Occipital lobe (tissue), 2 donors: ENCODE measurements around the gene FBN3. TPM values are rescaled to one million over a fixed set of nuclear protein-coding genes. Genes with fewer than 3 reads are reported as not detected.
A peak's percentile ranks its signal among the peaks of the same experiment; 100 is the strongest.
"Not testable (repeated sequence)": the region's sequence is repeated elsewhere in the genome, so short reads cannot be mapped to it uniquely, and the experiment has no call there.

Experiments used
- DNase-seq: peaks from one replicate; lab custom pipeline; 2025; lab: John Stamatoyannopoulos, UW
- total RNA-seq: library from RNA; depleted of rRNA; stranded (reverse); fragments of >200 nt; gene quantifications from one replicate; pipeline ENCODE4 v1.2.3, GENCODE V29; 2014

The FBN3 gene
- total RNA-seq, 1 donor from 2014 or later = 23.2 TPM

DNA sequence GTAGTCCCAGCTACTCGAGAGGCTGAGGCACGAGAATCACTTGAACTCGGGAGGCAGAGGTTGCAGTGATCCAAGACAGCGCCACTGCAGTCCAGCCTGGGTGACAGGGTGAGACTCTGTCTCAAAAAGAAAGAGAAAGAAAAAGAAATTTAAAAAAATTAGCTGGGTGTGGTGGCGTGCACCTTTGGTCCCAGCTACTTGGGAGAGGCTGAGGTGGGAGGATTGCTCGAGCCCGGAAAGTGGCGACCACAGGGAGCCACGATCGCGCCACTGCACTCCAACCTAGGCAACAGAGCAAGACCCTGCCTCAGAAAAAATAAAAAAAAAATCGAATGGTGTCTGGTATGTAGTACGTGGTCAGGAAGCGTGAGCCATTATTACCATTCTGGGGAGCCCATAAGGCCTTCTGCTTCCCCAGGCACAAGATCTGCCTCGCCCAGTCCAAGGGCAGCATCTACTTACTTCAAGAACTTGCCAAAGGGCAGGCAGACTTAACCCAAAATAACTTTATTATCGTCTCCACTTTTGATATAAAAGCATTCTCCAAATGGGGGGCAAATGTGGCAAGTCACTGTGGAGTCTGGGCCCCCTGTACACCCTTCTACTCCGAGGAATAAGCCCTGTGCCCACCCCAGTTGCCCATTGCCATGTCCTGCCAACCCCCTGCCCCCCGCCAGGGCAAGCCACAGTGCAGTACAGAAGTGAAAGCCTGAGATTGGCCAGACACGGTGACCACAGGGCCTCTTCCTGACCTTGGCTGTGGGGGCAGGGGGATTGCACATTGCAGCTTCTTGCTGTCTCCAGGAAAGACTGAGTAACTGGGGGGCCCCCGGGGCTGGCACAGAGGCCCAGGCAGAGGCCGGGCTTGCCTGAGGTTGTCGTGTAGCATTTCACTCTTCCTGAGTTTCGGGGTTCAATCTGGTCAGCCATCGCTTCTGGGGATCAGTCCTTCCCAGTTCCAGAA lies 84.2 kb downstream of the FBN3 start:
- no peak for DNase-seq

DNA sequence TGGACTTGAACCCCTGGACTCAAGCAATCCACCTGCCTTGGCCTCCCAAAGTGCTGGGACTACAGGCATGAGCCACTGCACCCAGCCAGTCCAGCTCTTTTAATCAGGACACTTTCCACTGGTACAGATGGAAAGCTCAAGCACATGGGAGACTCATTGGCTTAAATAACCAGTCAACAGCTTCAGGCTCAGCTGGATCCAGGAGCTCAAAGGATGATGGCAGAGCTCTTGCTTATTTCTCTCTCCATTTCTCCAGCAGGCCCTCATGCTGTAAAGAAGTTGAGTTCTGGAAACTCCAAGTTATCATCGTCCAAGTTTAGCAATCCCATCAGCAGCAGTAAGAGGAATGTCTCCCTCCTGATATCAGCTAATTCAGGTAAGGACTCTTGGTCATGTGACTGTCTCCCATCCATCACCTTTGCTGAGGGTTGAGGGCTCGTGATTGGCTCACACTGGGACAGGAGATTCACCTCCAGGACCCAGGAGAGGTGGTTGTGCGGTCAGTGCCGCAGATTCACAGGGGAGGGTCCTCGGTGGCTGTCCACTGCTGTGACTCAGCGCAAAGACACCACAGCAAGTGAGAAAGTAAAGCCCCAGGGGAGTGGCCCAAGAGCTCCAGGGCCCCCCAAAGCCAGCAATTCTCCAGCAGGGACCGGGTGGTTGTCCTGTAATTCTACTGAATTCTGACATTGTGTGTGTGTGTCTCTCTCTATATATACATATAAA lies 91.7 kb downstream of the FBN3 start:
- DNase-seq = no peak

DNA sequence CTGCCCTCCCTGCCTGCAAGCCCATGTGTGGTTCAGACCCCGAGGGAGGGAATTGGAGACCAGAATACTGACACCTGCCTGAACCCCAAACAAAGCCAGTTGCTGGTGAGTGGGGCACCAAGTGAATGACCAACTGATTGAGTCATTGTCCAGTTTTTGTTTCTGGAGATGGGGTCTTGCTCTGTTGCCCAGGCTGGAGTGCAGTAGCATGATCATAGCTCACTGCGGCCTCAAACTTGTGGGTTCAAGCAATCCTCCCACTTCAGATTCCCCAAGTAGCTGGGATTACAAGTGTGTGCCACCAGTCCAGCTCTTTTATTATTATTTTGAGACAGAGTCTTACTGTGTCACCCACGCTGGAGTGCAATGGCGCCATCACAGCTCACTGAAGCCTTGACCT lies 92.9 kb downstream of the FBN3 start:
- DNase-seq = no peak

DNA sequence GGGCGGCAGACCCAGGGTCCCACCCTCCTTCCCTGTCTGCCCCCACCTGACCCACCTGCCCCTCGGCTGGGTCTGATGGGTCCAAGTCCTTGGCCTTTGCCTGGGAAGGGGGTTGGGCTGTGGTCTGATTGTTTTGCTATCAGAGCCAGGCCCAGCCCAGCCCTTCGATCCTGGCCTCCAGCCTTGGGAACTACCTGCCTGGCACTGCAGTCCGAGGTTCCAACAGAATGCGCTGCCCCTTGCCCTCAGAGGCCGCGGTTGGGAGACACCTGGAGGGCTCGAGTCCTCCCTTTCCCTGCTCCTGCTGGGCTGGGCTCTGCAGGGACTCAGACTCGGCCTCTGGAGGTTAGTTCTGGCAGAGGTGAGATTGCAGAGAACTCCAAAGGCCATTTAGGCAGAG lies 95.2 kb downstream of the FBN3 start:
- no peak for DNase-seq

DNA sequence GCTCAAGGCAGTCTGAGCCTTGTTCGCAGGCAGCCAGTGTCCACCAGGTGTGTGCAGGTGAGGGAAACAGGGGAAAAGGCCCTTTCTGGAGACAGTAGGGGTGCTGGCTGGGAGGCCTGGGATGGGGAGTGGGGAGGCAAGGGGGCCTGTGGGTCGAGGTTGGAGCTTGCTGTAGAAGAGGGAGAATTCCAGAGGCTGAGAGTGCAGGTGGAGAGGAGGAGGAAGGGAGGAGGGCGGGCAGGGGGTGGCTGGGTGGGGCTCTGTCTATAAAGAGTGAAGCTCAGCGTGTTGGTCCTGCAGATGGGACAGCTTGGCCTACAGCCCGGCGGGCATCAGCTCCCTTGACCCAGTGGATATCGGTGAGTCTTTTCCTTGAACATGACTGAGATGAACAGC lies 96.9 kb downstream of the FBN3 start, which contains the start of gene CCL25:
Gene CCL25, plus strand, starts transcription at position 297 of the 396 bp plus-strand sequence. CDS start 290 bp downstream, outside the sequence.
- DNase-seq = no peak

DNA sequence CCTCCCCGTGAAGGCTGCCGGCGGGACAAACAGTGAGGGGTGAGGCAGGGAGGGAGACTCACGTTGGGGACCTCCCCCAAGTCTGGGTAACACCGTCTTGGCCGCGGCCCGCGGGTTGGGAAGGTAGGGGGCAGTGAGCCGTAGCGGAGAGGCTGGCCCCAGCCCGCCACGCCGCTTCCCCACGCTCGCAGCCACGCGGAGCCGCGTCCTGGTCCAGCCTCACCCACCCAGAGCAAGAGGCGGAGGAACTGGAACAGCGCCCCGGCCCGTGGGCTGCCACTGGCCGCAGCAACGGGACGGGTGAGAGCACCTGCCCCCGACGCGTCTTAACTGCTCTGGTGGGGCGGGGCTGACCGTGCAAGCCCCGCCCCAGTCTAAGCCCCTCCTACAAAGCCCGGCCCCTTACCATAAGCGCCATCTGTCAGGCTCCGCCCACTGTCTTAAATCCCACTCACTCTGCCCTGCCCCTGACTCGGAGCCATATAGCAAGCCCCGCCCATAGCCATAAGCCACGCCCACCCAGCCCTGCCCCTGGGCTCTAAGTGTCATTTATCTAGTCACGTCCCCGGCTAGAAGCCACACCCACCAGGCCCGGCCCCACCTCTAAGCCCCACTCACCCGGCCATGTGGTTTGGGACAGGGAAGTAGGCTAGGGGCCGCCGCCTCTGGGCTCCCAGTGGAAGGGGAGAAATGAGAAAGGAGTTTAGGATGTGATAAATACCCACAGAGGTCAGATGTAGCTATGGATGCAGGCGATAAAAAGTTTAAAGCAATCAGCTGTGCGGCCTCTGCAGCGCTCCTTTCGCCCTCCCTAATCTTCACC lies 98.9 kb downstream of the FBN3 start:
- peak; percentile 54 for DNase-seq

DNA sequence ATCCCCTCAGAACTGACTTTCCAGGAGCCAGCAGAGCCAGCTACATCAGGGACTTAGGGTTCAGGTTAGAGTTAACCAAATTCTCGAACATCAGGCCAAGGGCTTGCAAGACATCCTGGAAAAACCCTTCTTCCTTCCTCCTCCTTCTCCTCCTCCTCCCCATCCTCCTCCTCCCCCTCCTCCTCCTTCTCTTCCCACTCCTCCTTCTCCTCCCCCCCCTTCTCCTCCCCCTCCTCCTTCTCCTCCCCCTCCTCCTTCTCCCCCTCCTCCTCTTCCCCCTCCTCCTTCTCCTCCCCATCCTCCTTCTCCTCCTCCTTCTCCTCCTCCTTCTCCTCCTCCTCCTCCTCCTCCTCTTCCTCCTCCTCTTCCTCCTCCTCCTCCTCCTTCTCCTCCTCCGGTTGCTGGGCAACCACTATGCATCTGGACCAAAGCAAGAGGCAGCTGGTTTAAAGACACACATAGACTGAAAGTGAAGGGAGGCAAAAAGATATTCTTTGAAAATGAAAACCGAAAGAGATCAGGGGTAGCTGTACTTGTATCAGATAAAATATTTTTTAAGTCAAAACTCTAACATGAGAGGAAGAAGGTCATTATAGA lies 102.7 kb downstream of the FBN3 start:
- no peak for DNase-seq

DNA sequence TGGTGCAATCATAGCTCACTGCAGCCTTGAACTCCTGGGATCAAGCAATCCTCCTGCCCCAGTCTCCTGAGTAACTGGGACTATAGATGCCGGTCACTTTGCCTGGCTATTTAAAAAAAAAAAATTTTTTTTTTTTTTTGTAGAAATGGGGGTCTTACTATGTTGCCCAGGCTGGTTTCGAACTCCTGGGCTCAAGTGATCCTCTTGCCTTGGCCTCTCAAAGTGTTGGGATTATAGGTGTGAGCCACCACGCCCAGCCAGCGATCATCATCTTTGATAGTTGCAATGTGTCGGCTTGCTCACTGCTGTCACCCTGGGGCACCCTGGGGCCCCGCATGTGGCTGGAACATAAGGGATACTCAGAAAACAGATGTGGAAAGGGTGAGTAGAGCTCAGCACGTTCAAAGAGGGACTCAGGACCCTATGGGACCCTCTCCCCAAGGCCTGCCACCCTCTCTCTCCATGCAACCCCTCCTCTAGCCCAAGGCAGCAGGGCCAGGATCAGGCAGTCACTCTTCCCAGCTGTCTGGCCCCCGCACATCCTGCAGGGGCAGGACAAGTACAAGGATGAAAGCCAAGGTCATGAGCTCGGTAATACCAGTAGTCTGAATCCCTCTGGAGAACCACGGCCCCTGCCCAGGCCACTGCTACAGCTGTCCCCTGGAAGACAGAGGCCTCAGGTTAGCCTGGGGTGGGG lies 103.4 kb downstream of the FBN3 start:
- DNase-seq = no peak

DNA sequence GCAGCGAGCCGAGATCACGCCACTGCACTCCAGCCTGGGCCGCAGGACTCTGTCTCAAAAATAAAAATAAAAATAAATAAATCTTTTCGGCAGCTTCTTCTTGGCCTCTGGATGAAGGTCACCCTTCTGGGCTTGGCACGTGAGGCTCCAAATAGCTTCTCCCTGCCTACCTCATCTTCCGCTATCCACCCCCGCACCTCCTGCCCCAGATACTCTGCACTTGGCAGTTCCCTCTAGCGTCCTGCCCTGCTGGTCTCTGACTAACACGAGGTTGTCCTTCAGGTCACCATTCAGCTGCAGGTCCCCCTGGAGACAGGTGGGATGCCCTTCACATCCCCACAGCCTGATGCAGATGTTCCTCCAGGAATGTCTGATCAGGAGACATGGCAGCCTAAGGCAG lies 105.4 kb downstream of the FBN3 start:
- no peak for DNase-seq

DNA sequence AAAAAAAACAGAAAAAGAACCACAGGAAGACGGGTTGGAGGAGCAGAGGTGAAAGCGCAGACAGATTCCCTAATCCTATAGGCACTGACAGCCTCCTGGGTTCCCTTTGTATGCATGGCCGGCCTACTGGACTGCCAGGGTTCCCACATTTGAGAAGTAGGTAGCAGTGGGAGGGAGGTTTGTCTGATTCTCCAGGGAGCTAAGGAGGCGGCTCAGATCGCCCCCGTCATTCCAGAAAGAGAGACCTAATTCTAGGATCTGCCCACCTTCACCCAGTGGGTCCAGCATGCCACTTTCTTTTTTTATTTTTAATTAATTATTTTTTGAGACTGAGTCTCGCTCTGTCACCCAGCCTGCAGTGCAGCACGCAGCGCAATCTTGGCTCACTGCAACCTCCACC lies 106.5 kb downstream of the FBN3 start:
- DNase-seq = no peak

DNA sequence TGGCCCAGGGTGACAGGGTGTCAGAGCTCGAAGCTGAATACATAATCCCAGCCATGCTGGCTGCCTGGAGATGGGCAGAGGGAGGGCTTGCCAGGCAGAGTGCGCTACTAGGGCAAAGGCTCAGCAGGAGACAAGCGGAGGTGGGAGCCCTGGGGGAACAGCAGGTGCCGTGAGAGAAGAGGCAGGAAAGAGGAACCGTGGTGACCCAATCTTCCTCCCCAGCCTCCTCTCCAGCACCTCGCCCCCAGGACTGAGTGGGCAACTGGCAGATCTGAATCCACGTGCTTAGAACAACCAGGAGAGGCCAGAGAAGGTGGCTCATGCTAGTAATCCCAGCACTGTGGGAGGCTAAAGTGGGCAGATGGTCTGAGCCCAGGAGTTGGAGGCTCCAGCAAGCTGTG lies 107.9 kb downstream of the FBN3 start:
- DNase-seq = no peak

DNA sequence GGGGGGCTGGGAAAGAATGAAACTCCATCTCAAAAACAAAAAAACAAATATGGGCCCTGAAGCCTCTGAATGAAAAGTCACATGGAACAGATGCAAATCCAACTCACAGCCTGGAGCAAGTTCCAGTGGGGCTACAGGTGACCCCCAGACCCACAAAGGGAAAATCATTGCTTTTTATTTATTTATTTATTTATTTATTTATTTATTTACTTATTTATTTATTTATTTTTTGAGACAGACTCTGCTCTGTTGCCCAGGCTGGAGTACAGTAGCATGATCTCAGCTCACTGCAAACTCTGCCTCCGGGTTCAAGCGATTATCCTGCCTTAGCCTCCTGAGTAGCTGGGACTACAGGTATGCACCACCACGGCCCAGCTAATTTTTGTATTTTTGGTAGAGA lies 110.2 kb downstream of the FBN3 start:
- DNase-seq = no peak

DNA sequence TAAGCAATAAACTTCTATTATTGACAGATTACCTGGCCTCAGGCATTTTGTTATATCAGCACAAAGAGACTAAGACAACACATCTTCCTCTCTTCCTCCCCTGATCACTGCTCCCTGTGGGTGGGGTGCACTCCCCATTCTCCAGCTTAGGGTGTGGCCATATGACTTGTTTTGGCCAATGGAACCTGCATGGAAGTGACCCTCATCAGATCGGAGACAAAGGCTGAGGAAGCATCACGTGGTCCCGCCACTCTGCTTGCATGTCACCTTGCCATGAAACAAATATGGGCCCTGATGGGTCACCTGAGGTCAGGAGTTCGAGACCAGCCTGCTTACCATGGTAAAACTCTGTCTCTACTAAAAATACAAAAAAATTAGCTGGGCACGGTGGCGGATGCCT lies 110.6 kb downstream of the FBN3 start:
- no peak for DNase-seq

DNA sequence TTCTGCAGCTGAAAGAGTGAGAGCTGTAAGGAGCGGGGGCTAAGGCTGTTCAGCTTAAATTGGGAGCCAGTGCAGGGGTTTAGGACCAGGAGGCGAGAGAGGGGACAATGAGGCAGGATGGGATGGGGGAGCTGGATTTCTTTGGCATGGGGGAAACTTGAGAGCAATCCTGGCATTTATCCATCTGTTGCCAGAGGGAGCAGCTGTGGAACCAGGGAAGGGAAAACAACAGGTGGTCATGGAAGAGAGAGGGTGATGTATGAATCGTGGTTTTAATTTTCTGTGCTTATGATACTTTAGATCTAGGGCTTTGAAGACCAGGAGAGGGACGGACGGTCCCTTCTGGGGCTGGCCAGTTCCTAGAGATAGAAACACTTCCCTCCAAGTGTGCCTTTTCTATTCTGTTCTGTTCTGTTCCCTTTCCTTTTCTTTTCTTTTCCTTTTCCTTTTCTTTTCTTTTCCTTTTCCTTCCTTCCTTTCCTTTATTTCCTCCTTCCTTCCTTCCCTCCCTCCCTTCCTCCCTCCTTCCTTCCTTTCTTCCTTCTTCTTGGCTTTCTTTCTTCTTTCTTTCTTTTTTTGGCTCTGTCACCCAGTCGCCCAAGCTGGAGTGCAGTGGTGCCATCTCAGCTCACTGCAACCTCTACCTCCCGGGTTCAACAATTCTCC lies 112.8 kb downstream of the FBN3 start:
- no peak for DNase-seq

DNA sequence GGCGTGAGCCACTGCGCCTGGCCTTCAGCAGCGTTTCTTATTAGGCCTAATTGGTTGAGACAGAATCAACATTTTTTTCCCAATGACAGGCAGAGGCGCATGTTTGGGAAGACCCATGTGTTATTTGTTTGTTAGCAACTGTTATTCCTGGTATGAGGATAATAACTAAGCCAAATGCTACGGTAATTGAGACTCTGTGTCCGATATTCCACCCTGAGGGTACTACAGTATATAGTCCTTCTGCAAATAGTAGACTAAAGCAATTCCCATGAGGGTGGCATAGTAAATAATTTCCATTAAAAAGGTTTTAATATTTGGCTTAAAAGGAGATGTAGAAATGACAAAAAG lies 115.2 kb downstream of the FBN3 start:
- DNase-seq = no peak

DNA sequence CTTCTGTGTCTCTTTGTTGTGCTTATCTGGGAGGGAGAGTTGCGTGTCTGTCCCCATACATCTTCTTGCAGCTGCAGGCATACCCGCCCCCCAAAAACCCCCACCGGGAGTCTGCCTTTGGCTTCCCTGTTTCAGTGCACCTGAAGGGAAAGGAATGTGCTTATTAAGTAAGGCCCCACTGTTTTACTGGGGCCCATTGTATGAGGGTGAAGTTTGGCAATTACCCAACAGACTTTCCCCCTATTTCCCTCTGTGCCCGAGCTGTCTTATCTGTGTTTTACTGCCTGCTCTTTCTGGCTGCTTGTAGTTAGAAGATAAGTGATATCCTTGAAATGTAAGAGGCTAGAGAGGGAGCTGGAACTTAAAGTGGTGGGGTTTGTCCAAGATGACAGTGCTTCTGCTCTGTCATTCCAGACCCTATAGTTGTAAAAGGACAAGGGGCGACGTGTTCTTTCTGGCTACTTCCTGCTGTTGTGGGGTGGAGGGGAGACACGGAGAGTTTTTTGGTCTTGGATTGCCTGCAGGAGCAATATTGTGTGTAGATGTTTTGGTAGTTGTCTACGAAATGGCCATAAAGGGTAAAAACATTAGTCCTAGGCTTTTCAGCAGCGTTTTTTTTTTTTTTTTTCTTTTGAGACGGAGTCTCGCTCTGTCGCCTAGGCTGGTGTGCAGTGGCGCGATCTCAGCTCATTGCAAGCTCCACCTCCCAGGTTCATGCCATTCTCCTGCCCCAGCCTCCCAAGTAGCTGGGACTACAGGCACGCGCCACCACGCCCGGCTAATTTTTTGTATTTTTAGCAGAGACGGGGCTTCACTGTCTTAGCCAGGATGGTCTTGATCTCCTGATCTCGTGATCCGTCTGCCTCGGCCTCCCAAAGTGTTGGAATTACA lies 115.9 kb downstream of the FBN3 start:
- DNase-seq = not testable (repeated sequence)

DNA sequence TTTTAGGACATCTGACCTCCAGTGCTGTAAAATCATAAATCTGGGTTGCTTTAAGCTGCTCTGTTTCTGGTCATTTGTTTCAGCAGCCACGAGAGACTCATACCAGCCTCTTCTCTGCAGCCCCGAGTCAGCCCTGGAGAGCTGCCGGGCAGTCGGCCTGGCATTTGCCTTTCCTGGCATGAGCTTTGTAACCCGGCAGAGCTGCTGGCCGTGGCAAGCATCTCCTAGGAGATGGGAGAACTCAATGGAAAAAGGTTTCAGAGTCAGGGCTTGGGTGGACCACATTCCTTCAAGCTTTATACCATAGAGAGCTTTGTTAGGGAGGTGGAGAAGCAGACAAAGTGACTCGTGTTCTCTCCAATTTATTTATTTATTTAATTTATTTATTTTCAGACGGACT lies 118.4 kb downstream of the FBN3 start:
- DNase-seq = no peak

DNA sequence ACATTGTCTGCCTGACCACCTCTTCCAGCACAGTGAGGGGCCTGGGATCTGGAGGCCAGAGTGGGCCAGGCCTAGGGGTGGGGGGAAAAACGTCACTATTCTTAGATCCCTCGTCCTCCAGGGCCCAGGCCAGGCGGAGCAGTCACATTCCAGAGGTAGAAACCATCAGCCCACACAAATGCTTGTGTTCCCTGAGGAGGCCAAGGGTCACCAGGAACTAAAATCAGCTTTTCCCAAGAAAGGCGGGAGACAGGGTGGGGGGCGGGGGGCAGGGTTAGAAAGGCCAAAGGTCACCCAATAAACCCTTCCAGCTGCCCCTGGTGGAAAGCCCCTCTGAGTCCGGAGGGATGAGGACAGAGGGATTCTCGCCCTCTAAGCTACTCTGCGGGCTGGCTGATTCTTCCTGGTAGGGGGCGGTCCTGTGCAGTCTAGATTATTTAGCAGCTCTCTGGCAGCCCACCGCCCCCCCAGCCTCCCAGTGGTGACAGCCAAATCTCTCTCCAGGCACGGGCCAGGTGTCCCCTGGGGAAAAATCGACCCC lies 120.4 kb downstream of the FBN3 start:
- DNase-seq = no peak

DNA sequence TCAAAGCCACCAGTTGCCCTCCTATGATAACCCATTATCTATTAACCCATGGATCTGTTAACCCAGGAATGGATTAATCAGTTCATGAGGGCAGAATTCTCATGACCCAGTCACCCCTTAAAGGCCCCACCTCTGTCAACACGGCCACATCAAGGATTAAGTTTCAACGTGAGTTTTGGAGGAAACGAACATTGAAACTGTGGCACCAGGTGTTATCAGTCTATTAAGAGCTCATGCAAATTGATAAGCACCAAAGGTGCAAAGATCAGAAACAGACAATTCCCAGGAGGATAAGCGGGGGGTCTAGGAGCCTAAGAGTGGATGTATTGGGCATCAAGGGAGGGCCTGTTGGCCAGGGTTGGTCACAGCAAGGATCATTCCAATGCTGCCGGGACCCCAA lies 124.1 kb downstream of the FBN3 start:
- DNase-seq = no peak
